Hindlimb muscle (tissue), 1 donor: Measurements from ENCODE around the gene DUOXA2. TPM values are rescaled to one million over a fixed set of nuclear protein-coding genes. Genes with fewer than 3 reads are reported as not detected.
"Not testable (repeated sequence)": the region's sequence is repeated elsewhere in the genome, so short reads cannot be mapped to it uniquely, and the experiment has no call there.

Source experiments
- DNase-seq: peaks from one replicate; pipeline ENCODE4 v3.0.0-alpha.2; 2013
- polyA plus RNA-seq: library from polyadenylated mRNA; unstranded; fragments of 120-200 nt; gene quantifications from one replicate; pipeline ENCODE4 v1.2.1, GENCODE V29; 2013; ENCODE audit not compliant: insufficient read length

Gene DUOXA2
- polyA plus RNA-seq, 1 donor: not detected

GRCh38 chr15:45118131-45118588, 4.0 kb downstream of the DUOXA2 start:
- DNase-seq: peak; percentile 88

GRCh38 chr15:45118996-45119395, 4.9 kb downstream of the DUOXA2 start:
- DNase-seq: no peak

GRCh38 chr15:45120081-45120972, 6.2 kb downstream of the DUOXA2 start:
- no peak for DNase-seq

- no peak for DNase-seq
Measured at GRCh38 chr15:45121020-45121419, 6.9 kb downstream of the DUOXA2 start.

GRCh38 chr15:45121706-45122417, 7.7 kb downstream of the DUOXA2 start:
- no peak for DNase-seq

GRCh38 chr15:45122719-45123118, 8.6 kb downstream of the DUOXA2 start:
- no peak for DNase-seq

GRCh38 chr15:45123397-45123796, 9.3 kb downstream of the DUOXA2 start:
- no peak for DNase-seq

- DNase-seq: no peak
Measured at GRCh38 chr15:45126535-45127158, 12.5 kb downstream of the DUOXA2 start.

GRCh38 chr15:45128971-45129639, 15.0 kb downstream of the DUOXA2 start:
- DNase-seq: no peak

- DNase-seq: no peak
Measured at GRCh38 chr15:45129651-45130129, 15.6 kb downstream of the DUOXA2 start, which contains the start of the genes DUOX1 and DUOXA1. TSS of gene DUOX1 (plus strand) at chr15:45129994. CDS start at chr15:45131967, 1,973 bp downstream. TSS of gene DUOXA1 (minus strand) at chr15:45129879. CDS start at chr15:45123014, 6,865 bp downstream.

GRCh38 chr15:45130291-45131000, 16.3 kb downstream of the DUOXA2 start:
- no peak for DNase-seq

- DNase-seq: no peak
Measured at GRCh38 chr15:45131510-45131909, 17.4 kb downstream of the DUOXA2 start.

GRCh38 chr15:45132844-45133560, 18.9 kb downstream of the DUOXA2 start:
- no peak for DNase-seq

- DNase-seq: no peak
Measured at GRCh38 chr15:45133561-45133920, 19.4 kb downstream of the DUOXA2 start.

GRCh38 chr15:45134046-45134445, 19.9 kb downstream of the DUOXA2 start:
- no peak for DNase-seq

- no peak for DNase-seq
Measured at GRCh38 chr15:45134682-45135604, 20.8 kb downstream of the DUOXA2 start.

GRCh38 chr15:45135705-45136377, 21.7 kb downstream of the DUOXA2 start:
- DNase-seq: not testable (repeated sequence)

- DNase-seq: no peak
Measured at GRCh38 chr15:45136378-45136764, 22.2 kb downstream of the DUOXA2 start.

- DNase-seq: no peak
Measured at GRCh38 chr15:45137703-45138102, 23.6 kb downstream of the DUOXA2 start.
